ENCODE data around the gene CNN2.

The CNN2 gene

GRCh38 chr19:1065606-1066109 lies 39.2 kb downstream of the CNN2 start:
- no peak for DNase-seq (ENCODE audit: low read depth in 3 of 3)

GRCh38 chr19:1066251-1066747 lies 39.9 kb downstream of the CNN2 start:
- no peak for DNase-seq (ENCODE audit: low read depth in 3 of 3)

GRCh38 chr19:1066748-1067340 lies 40.4 kb downstream of the CNN2 start, which contains the start of gene ARHGAP45:
TSS of gene ARHGAP45 (plus strand) at chr19:1067167. CDS start at chr19:1067406, 239 bp downstream.
- DNase-seq (ENCODE audit: low read depth in 3 of 3) = peak in 2 of 3 donors; percentile 68 to 80

- no peak for DNase-seq (ENCODE audit: low read depth in 3 of 3)
Observed at GRCh38 chr19:1067341-1067957, 41.0 kb downstream of the CNN2 start.

- DNase-seq (ENCODE audit: low read depth in 3 of 3) = no peak
Observed at GRCh38 chr19:1068009-1069001, 41.9 kb downstream of the CNN2 start.

- peak in 1 of 3 donors; percentile 47 for DNase-seq (ENCODE audit: low read depth in 3 of 3)
Observed at GRCh38 chr19:1069009-1069779, 42.8 kb downstream of the CNN2 start.

GRCh38 chr19:1070576-1070930 lies 44.1 kb downstream of the CNN2 start:
- DNase-seq (ENCODE audit: low read depth in 3 of 3) = no peak

- DNase-seq (ENCODE audit: low read depth in 3 of 3) = no peak
Observed at GRCh38 chr19:1070931-1071791, 44.8 kb downstream of the CNN2 start.

GRCh38 chr19:1072371-1073015 lies 46.1 kb downstream of the CNN2 start:
- no peak for DNase-seq (ENCODE audit: low read depth in 3 of 3)

GRCh38 chr19:1073063-1073955 lies 46.9 kb downstream of the CNN2 start:
- no peak for DNase-seq (ENCODE audit: low read depth in 3 of 3)

- no peak for DNase-seq (ENCODE audit: low read depth in 3 of 3)
Observed at GRCh38 chr19:1073956-1074517, 47.6 kb downstream of the CNN2 start.

- DNase-seq (ENCODE audit: low read depth in 3 of 3) = peak in 2 of 3 donors; percentile 62 to 83
Observed at GRCh38 chr19:1074544-1075283, 48.3 kb downstream of the CNN2 start.

- no peak for DNase-seq (ENCODE audit: low read depth in 3 of 3)
Observed at GRCh38 chr19:1076046-1076386, 49.6 kb downstream of the CNN2 start.

GRCh38 chr19:1076951-1077350 lies 50.5 kb downstream of the CNN2 start:
- peak; percentile 78 to 91 (median 83) for DNase-seq (ENCODE audit: low read depth in 3 of 3)

- peak in 2 of 3 donors; percentile 77 to 80 for DNase-seq (ENCODE audit: low read depth in 3 of 3)
Observed at GRCh38 chr19:1079566-1080111, 53.2 kb downstream of the CNN2 start.

GRCh38 chr19:1080360-1081161 lies 54.2 kb downstream of the CNN2 start:
- no peak for DNase-seq (ENCODE audit: low read depth in 3 of 3)

All from stimulated activated CD4-positive, alpha-beta T cell treated with anti-CD3 and anti-CD28 coated beads, TNF-alpha, amount 100 ng/mL, for 48 hours (primary cell).